Endodermal cell (in vitro differentiated cells): Measurements from ENCODE around the gene PFAS. TPM values are rescaled to one million over a fixed set of nuclear protein-coding genes. Genes with fewer than 3 reads are reported as not detected.

ENCODE experiments used
- DNase-seq: peaks from one replicate; pipeline ENCODE4 v3.0.0-alpha.2; 2017
- H3K27ac ChIP-seq: 2 replicates; pipeline ENCODE4 v1.5.1; 2013; ENCODE audit warnings: mild to moderate bottlenecking, low read depth, low read length, moderate library complexity
- H3K27me3 ChIP-seq: 2 replicates; pipeline ENCODE4 v1.6.1; 2013; ENCODE audit warnings: mild to moderate bottlenecking, low read length, moderate library complexity; ENCODE audit not compliant: insufficient read depth, control insufficient read depth, poor library complexity, severe bottlenecking
- H3K36me3 ChIP-seq: 2 replicates; pipeline ENCODE4 v1.7.0; 2013; ENCODE audit warnings: mild to moderate bottlenecking, low read length, moderate library complexity; ENCODE audit not compliant: control insufficient read depth, insufficient read depth
- H3K4me1 ChIP-seq: one replicate; pipeline ENCODE4 v1.7.0; 2013; ENCODE audit warnings: low read length; ENCODE audit not compliant: control insufficient read depth, insufficient read depth
- H3K4me3 ChIP-seq: 2 replicates; pipeline ENCODE4 v1.5.1; 2013; ENCODE audit warnings: mild to moderate bottlenecking, low read length, moderate library complexity
- H3K9ac ChIP-seq: 2 replicates; pipeline ENCODE4 v1.6.1; 2013; ENCODE audit warnings: mild to moderate bottlenecking, low read length, moderate library complexity; ENCODE audit not compliant: poor library complexity, severe bottlenecking; ENCODE audit errors: extremely low read depth
- H3K9me3 ChIP-seq: 2 replicates; pipeline ENCODE4 v1.6.1; 2013; ENCODE audit warnings: mild to moderate bottlenecking, low read length, moderate library complexity; ENCODE audit not compliant: control insufficient read depth
- H3K27ac Mint-ChIP-seq: 2 replicates; pipeline ENCODE4 v1.8.0; 2020; ENCODE audit warnings: mixed read lengths
- H3K27me3 Mint-ChIP-seq: 2 replicates; pipeline ENCODE4 v1.8.0; 2021; ENCODE audit warnings: mild to moderate bottlenecking, mixed read lengths; ENCODE audit not compliant: insufficient read depth
- H3K36me3 Mint-ChIP-seq: 2 replicates; pipeline ENCODE4 v1.8.0; 2020; ENCODE audit warnings: low read depth, mixed read lengths
- H3K4me1 Mint-ChIP-seq: 2 replicates; pipeline ENCODE4 v1.8.0; 2020; ENCODE audit warnings: mixed read lengths
- H3K4me3 Mint-ChIP-seq: 2 replicates; pipeline ENCODE4 v1.8.0; 2020; ENCODE audit warnings: mild to moderate bottlenecking, moderate library complexity, mixed read lengths
- H3K9me3 Mint-ChIP-seq: 2 replicates; pipeline ENCODE4 v1.8.0; 2020; ENCODE audit warnings: mild to moderate bottlenecking, mixed read lengths
- WGBS, 2 experiments: methylation state at CpG; one replicate each; pipeline versions ENCODE4 v1.1.5 to v1.1.7; 2013; ENCODE audit warnings: missing lambda C conversion rate in 2 of 2, mixed read lengths in 1 of 2; ENCODE audit not compliant: insufficient coverage in 1 of 2, insufficient read length in 1 of 2; 5-methylcytosine and 5-hydroxymethylcytosine counted together
- total RNA-seq, 2 donors: library from RNA; stranded (reverse); fragmentation: NEBNext Ultra II Directional in 1 of 2; extraction: Animal tissue kit (Norgen Biotek cat#: 25700) in 1 of 2; gene quantifications; 2 replicates in 1 of 2; 3 replicates in 1 of 2; pipeline ENCODE4 v1.2.1, GENCODE V29; 2021
- TF ChIP-seq, protein P1 (sequence below): fragments of 200-600 bp; sonication (generic); conservative IDR thresholded peaks from 2 replicates; pipeline ENCODE4 v1.5.0; 2021; ENCODE audit warnings: antibody characterized with exemption, mild to moderate bottlenecking

PFAS gene
- total RNA-seq, 2 donors from 2014 or later: 119 to 158 TPM

DNA sequence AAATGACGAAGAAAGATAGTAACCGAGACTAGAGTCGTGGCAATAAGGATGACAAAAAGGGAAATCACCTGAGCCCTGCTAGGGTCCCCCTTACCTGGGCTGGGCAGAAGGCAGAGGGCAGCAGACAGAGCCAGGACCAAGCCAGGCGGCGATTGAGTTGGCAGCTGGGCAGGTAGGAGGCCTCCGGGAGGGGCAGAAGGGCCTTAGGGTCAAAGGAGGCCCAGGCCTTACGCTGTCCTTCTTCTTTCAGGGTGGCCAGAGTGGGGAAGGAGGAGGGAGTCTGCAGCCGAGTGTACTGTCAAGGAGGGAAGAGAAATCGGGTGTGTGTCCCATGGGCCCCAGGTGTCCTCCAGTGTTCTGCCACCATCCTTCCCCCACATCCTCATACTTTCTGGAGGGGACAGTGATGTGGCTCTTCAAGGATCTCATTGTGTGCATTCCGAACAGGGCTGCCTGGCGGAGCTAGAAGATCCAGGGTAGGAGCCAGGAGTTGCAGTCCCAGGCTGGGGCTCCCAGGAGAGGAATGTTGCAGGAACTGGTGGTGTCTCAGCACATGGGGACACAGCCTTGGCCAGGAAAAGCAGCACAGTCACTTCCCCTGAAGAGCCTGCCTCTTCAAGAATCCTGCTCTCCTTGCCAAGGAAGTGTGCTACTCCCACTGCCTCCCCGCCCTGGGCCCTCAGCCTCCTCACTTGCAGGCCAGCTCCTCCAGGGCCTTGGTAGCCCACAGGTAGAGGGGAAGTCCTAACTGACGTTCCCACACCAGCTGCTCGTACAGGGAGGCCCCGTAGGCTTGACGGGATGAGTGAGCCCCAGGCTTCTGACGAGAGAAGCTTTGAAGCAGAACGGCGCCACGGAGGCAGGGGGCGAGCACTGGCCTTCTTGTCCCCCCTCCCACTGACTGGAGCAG is 14.5 kb upstream of the PFAS start:
- Mint-ChIP-seq H3K9me3 (no peaks in the 10 kb centered on the region), H3K27me3 (no peaks in the 10 kb centered on the region), H3K27ac (no peak overlapping the region), H3K4me3 (no peak overlapping the region), H3K4me1 (no peaks in the 10 kb centered on the region), H3K36me3 (peaks cover 79% of the 10 kb centered on the region)
- H3K4me3 ChIP-seq: no peak overlapping the region
- H3K9ac ChIP-seq: no peak overlapping the region
- TF ChIP-seq, protein P1, sequence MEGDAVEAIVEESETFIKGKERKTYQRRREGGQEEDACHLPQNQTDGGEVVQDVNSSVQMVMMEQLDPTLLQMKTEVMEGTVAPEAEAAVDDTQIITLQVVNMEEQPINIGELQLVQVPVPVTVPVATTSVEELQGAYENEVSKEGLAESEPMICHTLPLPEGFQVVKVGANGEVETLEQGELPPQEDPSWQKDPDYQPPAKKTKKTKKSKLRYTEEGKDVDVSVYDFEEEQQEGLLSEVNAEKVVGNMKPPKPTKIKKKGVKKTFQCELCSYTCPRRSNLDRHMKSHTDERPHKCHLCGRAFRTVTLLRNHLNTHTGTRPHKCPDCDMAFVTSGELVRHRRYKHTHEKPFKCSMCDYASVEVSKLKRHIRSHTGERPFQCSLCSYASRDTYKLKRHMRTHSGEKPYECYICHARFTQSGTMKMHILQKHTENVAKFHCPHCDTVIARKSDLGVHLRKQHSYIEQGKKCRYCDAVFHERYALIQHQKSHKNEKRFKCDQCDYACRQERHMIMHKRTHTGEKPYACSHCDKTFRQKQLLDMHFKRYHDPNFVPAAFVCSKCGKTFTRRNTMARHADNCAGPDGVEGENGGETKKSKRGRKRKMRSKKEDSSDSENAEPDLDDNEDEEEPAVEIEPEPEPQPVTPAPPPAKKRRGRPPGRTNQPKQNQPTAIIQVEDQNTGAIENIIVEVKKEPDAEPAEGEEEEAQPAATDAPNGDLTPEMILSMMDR: no peak
- H3K4me1 ChIP-seq: no peaks in the 10 kb centered on the region
- peaks cover 88% of the 10 kb centered on the region for H3K36me3 ChIP-seq
- DNase-seq: no peak
- no peak overlapping the region for H3K27ac ChIP-seq
- H3K27me3 ChIP-seq: no peaks in the 10 kb centered on the region
- 93 to 94% methylated on average over 15 to 21 of the region's 21 CpGs for WGBS, 2 experiments
- no peaks in the 10 kb centered on the region for H3K9me3 ChIP-seq

DNA sequence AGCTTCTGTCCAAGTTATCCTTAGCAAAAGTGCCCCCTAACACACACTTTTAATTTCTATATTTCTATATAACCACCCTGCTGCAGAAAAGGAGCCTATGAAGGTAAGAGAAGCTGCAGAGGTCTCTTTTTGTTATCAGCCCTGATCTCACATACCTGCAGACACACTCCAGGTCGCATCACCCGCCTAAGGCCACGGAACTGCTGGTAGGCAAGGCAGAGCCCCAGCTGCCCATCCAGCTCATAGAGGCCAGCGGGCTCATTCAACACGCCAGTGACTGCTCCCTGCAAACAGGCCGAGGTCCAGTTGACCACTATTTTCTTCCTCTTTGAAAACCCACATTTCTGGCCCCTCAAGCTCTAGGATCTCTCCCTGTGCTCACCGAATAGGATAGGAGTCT is 13.4 kb upstream of the PFAS start:
- Mint-ChIP-seq H3K9me3 (no peaks in the 10 kb centered on the region), H3K27me3 (no peaks in the 10 kb centered on the region), H3K4me1 (no peaks in the 10 kb centered on the region), H3K4me3 (no peak overlapping the region), H3K36me3 (peaks cover 75% of the 10 kb centered on the region), H3K27ac (no peak overlapping the region)
- no peak overlapping the region for H3K4me3 ChIP-seq
- DNase-seq: no peak
- 93 to 98% methylated on average over 5 to 7 of the region's 7 CpGs for WGBS, 2 experiments
- no peaks in the 10 kb centered on the region for H3K27me3 ChIP-seq
- no peaks in the 10 kb centered on the region for H3K4me1 ChIP-seq
- peaks cover 86% of the 10 kb centered on the region for H3K36me3 ChIP-seq
- H3K27ac ChIP-seq: no peak overlapping the region
- H3K9me3 ChIP-seq: no peaks in the 10 kb centered on the region
- TF ChIP-seq, protein P1: no peak
- H3K9ac ChIP-seq: no peak overlapping the region

DNA sequence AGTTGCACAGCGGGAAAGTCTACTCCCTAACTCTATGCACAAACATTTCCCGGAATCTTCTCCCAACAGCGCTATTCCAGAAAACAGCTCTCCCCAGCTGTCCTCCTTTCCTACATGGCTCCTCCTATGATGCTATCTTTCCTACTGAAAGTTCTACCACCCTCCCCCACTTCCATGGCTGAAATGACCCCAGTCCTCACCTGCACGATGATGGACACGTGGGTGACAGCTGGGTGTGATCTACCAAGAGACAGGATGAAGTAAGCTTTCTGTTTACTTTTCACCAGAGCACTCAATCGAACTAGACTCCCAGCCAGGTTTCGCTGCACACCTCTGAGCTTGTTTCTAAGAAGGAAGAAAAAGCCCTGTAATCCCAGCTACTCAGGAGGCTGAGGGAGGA is 11.9 kb upstream of the PFAS start:
- no peaks in the 10 kb centered on the region for H3K27me3 Mint-ChIP-seq
- Histone ChIP-seq H3K9ac (no peak overlapping the region), H3K27ac (no peak overlapping the region), H3K4me1 (no peaks in the 10 kb centered on the region), H3K36me3 (peaks cover 84% of the 10 kb centered on the region), H3K4me3 (no peak overlapping the region), H3K9me3 (no peaks in the 10 kb centered on the region), H3K27me3 (no peaks in the 10 kb centered on the region)
- H3K4me1 Mint-ChIP-seq: no peaks in the 10 kb centered on the region
- DNase-seq: no peak
- no peaks in the 10 kb centered on the region for H3K9me3 Mint-ChIP-seq
- H3K27ac Mint-ChIP-seq: no peak overlapping the region
- WGBS, 2 experiments: 97 to 98% methylated on average over 5 to 7 of the region's 7 CpGs
- TF ChIP-seq, protein P1: no peak
- H3K4me3 Mint-ChIP-seq: no peak overlapping the region
- H3K36me3 Mint-ChIP-seq: peaks cover 63% of the 10 kb centered on the region
